ENCODE results near the gene PIGL. TPM values are rescaled to one million over a fixed set of nuclear protein-coding genes. Genes with fewer than 3 reads are reported as not detected.
"Not testable (repeated sequence)": the region's sequence is repeated elsewhere in the genome, so short reads cannot be mapped to it uniquely, and the experiment has no call there.

The PIGL gene
- total RNA-seq, 1 donor from 2014 or later, result 7.5 TPM

- not testable (repeated sequence) for DNase-seq (ENCODE audit: low read depth in 2 of 2)
Measured at GRCh38 chr17:16216341-16217001, 539 bp upstream of the PIGL start.

GRCh38 chr17:16222406-16222805, 5.4 kb downstream of the PIGL start:
- DNase-seq (ENCODE audit: low read depth in 2 of 2), result peak in 1 of 2 donors; percentile 21

- not testable (repeated sequence) for DNase-seq (ENCODE audit: low read depth in 2 of 2)
Measured at GRCh38 chr17:16229912-16230561, 13.0 kb downstream of the PIGL start.

- no peak for DNase-seq (ENCODE audit: low read depth in 2 of 2)
Measured at GRCh38 chr17:16232391-16232790, 15.4 kb downstream of the PIGL start.

GRCh38 chr17:16239931-16240330, 22.9 kb downstream of the PIGL start:
- DNase-seq (ENCODE audit: low read depth in 2 of 2), result no peak

GRCh38 chr17:16241906-16242399, 24.9 kb downstream of the PIGL start:
- no peak for DNase-seq (ENCODE audit: low read depth in 2 of 2)

- DNase-seq (ENCODE audit: low read depth in 2 of 2), result no peak
Measured at GRCh38 chr17:16243385-16243784, 26.4 kb downstream of the PIGL start.

GRCh38 chr17:16243801-16244567, 27.0 kb downstream of the PIGL start:
- no peak for DNase-seq (ENCODE audit: low read depth in 2 of 2)

- no peak for DNase-seq (ENCODE audit: low read depth in 2 of 2)
Measured at GRCh38 chr17:16247586-16247984, 30.6 kb downstream of the PIGL start.

GRCh38 chr17:16250635-16251034, 33.6 kb downstream of the PIGL start:
- no peak for DNase-seq (ENCODE audit: low read depth in 2 of 2)

- no peak for DNase-seq (ENCODE audit: low read depth in 2 of 2)
Measured at GRCh38 chr17:16251043-16251442, 34.0 kb downstream of the PIGL start.

GRCh38 chr17:16251556-16251955, 34.5 kb downstream of the PIGL start:
- no peak for DNase-seq (ENCODE audit: low read depth in 2 of 2)

- no peak for DNase-seq (ENCODE audit: low read depth in 2 of 2)
Measured at GRCh38 chr17:16254773-16255400, 37.9 kb downstream of the PIGL start.

- DNase-seq (ENCODE audit: low read depth in 2 of 2), result peak in 1 of 2 donors; percentile 26
Measured at GRCh38 chr17:16255481-16255921, 38.5 kb downstream of the PIGL start.

GRCh38 chr17:16258901-16259300, 41.9 kb downstream of the PIGL start:
- DNase-seq (ENCODE audit: low read depth in 2 of 2), result no peak

GRCh38 chr17:16259926-16260325, 42.9 kb downstream of the PIGL start:
- DNase-seq (ENCODE audit: low read depth in 2 of 2), result no peak

GRCh38 chr17:16261049-16261448, 44.0 kb downstream of the PIGL start:
- DNase-seq (ENCODE audit: low read depth in 2 of 2), result no peak

- DNase-seq (ENCODE audit: low read depth in 2 of 2), result no peak
Measured at GRCh38 chr17:16262201-16262600, 45.2 kb downstream of the PIGL start.

GRCh38 chr17:16267174-16267573, 50.2 kb downstream of the PIGL start:
- no peak for DNase-seq (ENCODE audit: low read depth in 2 of 2)

- DNase-seq (ENCODE audit: low read depth in 2 of 2), result peak in 1 of 2 donors; percentile 24
Measured at GRCh38 chr17:16269658-16270057, 52.6 kb downstream of the PIGL start.

- DNase-seq (ENCODE audit: low read depth in 2 of 2), result peak; percentile 21 to 48
Measured at GRCh38 chr17:16272111-16272840, 55.3 kb downstream of the PIGL start.
